ENCODE data around the gene SEMA3G.

SEMA3G gene

DNA sequence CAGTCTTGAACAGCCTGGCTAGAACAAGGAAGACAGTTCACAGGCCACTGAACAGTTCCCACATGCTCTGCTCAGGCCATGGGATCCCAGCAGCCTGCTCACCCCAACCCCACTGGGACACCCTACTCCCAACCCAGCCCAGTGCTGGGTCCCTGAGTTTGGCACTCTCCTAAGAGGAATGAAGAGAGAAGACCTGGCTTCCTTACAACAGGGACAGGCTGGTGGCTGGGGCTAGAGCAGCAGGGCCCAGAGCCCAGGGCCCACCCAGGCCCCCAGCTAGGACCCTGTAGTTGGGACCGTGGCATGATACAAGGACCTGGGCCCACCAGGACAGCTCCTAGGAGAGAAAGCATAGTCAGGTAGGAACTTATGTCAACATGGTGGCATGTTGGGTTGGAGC is 43.4 kb downstream of the SEMA3G start:
- Histone ChIP-seq H3K36me3 (ENCODE audit: control insufficient read depth, insufficient read depth, low read length) (peaks cover 32% of the 10 kb centered on the region), H3K9me3 (ENCODE audit: control insufficient read depth, low read length) (no peaks in the 10 kb centered on the region), H3K27me3 (ENCODE audit: control insufficient read depth, insufficient read depth, low read length, poor library complexity, severe bottlenecking) (no peaks in the 10 kb centered on the region), H3K27ac (ENCODE audit: insufficient read depth, low read depth, low read length, poor library complexity, severe bottlenecking) (no peak overlapping the region), H3K4me1 (ENCODE audit: control insufficient read depth, insufficient read depth, low read length) (no peaks in the 10 kb centered on the region), H3K4me3 (ENCODE audit: insufficient read depth, low read depth, low read length) (no peak overlapping the region)
- 96 to 100% methylated on average over 1 of the region's 1 CpG for WGBS, 2 experiments

DNA sequence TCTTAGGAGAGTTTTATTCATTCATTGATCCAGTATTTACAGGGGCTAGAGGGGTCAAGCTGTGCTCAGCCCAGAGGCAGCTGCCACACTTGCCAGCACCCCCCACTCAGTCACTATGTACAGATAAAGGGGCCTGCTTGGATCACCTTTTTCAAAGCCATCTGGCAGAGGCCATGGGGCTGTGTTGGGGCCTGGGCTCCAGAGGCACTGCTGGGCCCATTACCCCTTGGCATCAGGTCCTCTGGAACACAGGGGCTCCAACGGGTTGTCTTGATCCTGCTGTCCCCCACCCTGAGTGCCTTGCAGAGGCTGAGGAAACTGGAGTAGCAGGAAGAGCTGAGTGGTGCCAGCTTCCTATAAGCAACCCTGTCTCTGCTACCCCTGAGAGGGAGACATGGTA is 43.9 kb downstream of the SEMA3G start:
- 84 to 96% methylated on average over 1 of the region's 1 CpG for WGBS, 2 experiments
- no peaks in the 10 kb centered on the region for H3K4me1 ChIP-seq (ENCODE audit: control insufficient read depth, insufficient read depth, low read length)
- H3K27me3 ChIP-seq (ENCODE audit: control insufficient read depth, insufficient read depth, low read length, poor library complexity, severe bottlenecking) = no peaks in the 10 kb centered on the region
- no peak overlapping the region for H3K27ac ChIP-seq (ENCODE audit: insufficient read depth, low read depth, low read length, poor library complexity, severe bottlenecking)
- H3K4me3 ChIP-seq (ENCODE audit: insufficient read depth, low read depth, low read length) = no peak overlapping the region
- no peaks in the 10 kb centered on the region for H3K9me3 ChIP-seq (ENCODE audit: control insufficient read depth, low read length)
- H3K36me3 ChIP-seq (ENCODE audit: control insufficient read depth, insufficient read depth, low read length) = peaks cover 27% of the 10 kb centered on the region

DNA sequence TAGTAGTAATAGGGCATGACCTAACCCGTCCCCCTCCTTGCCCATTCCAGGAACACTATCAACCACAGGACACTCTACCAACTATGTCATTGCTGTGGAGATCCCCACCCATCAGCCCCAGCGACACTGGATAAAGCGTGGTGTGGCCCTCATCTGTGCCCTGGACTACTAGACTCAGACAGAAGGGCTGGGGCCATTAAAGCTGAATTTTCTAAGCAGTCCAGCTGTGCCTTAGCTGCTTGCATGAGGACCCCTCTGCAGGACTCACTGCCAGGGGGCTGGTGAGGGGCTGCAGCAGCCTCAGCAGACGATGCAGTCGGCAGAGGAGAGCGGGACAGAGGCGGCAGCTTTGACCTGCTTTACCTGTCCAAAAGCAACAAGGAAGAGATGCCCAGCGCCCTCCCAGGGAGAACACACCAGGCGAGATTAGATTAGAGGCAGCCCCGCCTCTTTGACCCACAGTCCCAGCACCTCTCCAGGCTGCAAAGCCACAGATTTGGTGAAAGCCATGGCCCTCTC is 44.6 kb downstream of the SEMA3G start:
- no peak overlapping the region for H3K4me3 ChIP-seq (ENCODE audit: insufficient read depth, low read depth, low read length)
- 94% methylated on average over 10 of the region's 10 CpGs for WGBS, 2 experiments
- no peaks in the 10 kb centered on the region for H3K4me1 ChIP-seq (ENCODE audit: control insufficient read depth, insufficient read depth, low read length)
- H3K27me3 ChIP-seq (ENCODE audit: control insufficient read depth, insufficient read depth, low read length, poor library complexity, severe bottlenecking) = no peaks in the 10 kb centered on the region
- peaks cover 20% of the 10 kb centered on the region for H3K36me3 ChIP-seq (ENCODE audit: control insufficient read depth, insufficient read depth, low read length)
- H3K27ac ChIP-seq (ENCODE audit: insufficient read depth, low read depth, low read length, poor library complexity, severe bottlenecking) = no peak overlapping the region
- no peaks in the 10 kb centered on the region for H3K9me3 ChIP-seq (ENCODE audit: control insufficient read depth, low read length)

DNA sequence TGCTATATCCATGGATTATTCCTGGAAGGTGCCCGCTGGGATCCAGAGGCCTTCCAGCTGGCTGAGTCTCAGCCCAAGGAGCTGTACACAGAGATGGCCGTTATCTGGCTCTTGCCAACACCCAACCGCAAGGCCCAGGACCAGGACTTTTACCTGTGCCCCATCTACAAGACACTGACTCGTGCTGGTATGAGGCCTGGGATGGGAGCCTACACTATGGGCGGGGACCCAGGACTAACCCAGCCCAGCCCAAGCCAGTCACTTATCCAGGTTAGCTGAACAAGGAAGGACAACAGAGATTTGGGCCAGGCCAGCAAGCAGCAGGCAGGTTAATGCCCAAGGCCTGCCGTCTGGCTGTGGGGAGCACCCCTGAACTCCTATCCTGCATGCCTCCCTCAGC is 45.3 kb downstream of the SEMA3G start:
- Histone ChIP-seq H3K27me3 (ENCODE audit: control insufficient read depth, insufficient read depth, low read length, poor library complexity, severe bottlenecking) (no peaks in the 10 kb centered on the region), H3K9me3 (ENCODE audit: control insufficient read depth, low read length) (no peaks in the 10 kb centered on the region), H3K36me3 (ENCODE audit: control insufficient read depth, insufficient read depth, low read length) (peaks cover 19% of the 10 kb centered on the region), H3K4me3 (ENCODE audit: insufficient read depth, low read depth, low read length) (no peak overlapping the region), H3K4me1 (ENCODE audit: control insufficient read depth, insufficient read depth, low read length) (no peaks in the 10 kb centered on the region), H3K27ac (ENCODE audit: insufficient read depth, low read depth, low read length, poor library complexity, severe bottlenecking) (no peak overlapping the region)
- 93 to 94% methylated on average over 6 of the region's 6 CpGs for WGBS, 2 experiments

DNA sequence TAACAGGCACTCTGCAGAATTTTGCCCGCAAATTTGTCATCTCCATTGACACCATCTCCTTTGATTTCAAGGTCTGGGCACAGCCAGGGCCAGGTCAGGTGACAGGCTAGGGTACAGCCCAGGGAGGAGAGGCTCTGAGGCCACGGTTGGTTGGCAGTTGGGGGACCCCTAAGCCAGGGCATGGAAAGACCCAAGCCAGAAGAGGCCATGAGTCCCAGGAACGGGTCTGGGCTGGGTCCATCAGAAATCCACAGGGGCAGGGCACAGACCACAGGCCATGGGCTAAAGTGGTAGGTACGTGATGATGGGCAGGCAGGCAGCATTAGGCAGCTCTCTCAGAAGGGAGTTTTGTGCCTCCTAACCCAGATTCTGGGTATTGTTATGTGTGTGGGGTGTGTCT is 45.8 kb downstream of the SEMA3G start:
- Histone ChIP-seq H3K36me3 (ENCODE audit: control insufficient read depth, insufficient read depth, low read length) (peaks cover 19% of the 10 kb centered on the region), H3K27ac (ENCODE audit: insufficient read depth, low read depth, low read length, poor library complexity, severe bottlenecking) (no peak overlapping the region), H3K9me3 (ENCODE audit: control insufficient read depth, low read length) (no peaks in the 10 kb centered on the region), H3K4me3 (ENCODE audit: insufficient read depth, low read depth, low read length) (no peak overlapping the region), H3K4me1 (ENCODE audit: control insufficient read depth, insufficient read depth, low read length) (no peaks in the 10 kb centered on the region), H3K27me3 (ENCODE audit: control insufficient read depth, insufficient read depth, low read length, poor library complexity, severe bottlenecking) (no peaks in the 10 kb centered on the region)
- WGBS, 2 experiments = 92 to 95% methylated on average over 4 of the region's 4 CpGs

DNA sequence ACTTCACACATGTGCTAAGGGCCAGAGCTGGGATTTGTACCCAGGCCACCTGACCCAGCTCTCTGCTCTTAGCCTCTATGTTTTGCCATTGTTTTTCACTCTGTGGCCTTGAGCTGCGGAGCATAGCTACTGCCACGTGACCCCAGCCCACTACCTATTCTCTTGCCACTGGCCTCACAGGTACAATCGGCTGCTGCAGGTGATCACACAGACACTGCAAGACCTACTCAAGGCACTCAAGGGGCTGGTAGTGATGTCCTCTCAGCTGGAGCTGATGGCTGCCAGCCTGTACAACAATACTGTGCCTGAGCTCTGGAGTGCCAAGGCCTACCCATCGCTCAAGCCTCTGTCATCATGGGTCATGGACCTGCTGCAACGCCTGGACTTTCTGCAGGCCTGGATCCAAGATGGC is 46.2 kb downstream of the SEMA3G start:
- Histone ChIP-seq H3K36me3 (ENCODE audit: control insufficient read depth, insufficient read depth, low read length) (peaks cover 15% of the 10 kb centered on the region), H3K9me3 (ENCODE audit: control insufficient read depth, low read length) (no peaks in the 10 kb centered on the region), H3K4me3 (ENCODE audit: insufficient read depth, low read depth, low read length) (no peak overlapping the region), H3K27ac (ENCODE audit: insufficient read depth, low read depth, low read length, poor library complexity, severe bottlenecking) (no peak overlapping the region), H3K27me3 (ENCODE audit: control insufficient read depth, insufficient read depth, low read length, poor library complexity, severe bottlenecking) (no peaks in the 10 kb centered on the region), H3K4me1 (ENCODE audit: control insufficient read depth, insufficient read depth, low read length) (no peaks in the 10 kb centered on the region)
- WGBS, 2 experiments = 89 to 91% methylated on average over 5 of the region's 5 CpGs

DNA sequence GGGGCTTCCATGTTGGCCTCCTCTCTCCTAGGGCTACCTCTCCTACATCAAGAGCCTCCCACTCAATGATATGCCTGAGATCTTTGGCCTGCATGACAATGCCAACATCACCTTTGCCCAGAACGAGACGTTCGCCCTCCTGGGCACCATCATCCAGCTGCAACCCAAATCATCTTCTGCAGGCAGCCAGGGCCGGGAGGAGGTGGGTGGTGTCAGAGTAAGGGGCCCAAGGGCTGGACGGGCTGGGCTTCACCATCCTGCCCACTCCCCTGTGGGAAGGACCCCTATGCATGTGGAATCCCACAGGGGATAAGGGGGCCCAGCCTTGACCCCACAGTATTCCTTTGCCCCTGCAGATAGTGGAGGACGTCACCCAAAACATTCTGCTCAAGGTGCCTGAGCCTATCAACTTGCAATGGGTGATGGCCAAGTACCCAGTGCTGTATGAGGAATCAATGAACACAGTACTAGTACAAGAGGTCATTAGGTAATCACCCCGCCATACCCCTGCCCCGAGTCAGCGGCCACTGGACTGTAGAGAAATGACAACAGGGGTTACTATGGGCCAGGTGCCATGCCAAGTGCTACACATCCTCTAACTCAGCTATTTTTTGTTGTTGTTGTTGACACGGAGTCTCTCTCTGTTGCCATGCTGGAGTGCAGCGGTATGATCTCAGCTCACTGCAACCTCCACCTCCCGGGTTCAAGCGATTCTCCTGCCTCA is 47.1 kb downstream of the SEMA3G start:
- no peaks in the 10 kb centered on the region for H3K27me3 ChIP-seq (ENCODE audit: control insufficient read depth, insufficient read depth, low read length, poor library complexity, severe bottlenecking)
- no peaks in the 10 kb centered on the region for H3K9me3 ChIP-seq (ENCODE audit: control insufficient read depth, low read length)
- no peak overlapping the region for H3K27ac ChIP-seq (ENCODE audit: insufficient read depth, low read depth, low read length, poor library complexity, severe bottlenecking)
- H3K36me3 ChIP-seq (ENCODE audit: control insufficient read depth, insufficient read depth, low read length) = peaks cover 7% of the 10 kb centered on the region
- no peak overlapping the region for H3K4me3 ChIP-seq (ENCODE audit: insufficient read depth, low read depth, low read length)
- 82 to 87% methylated on average over 13 of the region's 13 CpGs for WGBS, 2 experiments
- H3K4me1 ChIP-seq (ENCODE audit: control insufficient read depth, insufficient read depth, low read length) = no peaks in the 10 kb centered on the region

DNA sequence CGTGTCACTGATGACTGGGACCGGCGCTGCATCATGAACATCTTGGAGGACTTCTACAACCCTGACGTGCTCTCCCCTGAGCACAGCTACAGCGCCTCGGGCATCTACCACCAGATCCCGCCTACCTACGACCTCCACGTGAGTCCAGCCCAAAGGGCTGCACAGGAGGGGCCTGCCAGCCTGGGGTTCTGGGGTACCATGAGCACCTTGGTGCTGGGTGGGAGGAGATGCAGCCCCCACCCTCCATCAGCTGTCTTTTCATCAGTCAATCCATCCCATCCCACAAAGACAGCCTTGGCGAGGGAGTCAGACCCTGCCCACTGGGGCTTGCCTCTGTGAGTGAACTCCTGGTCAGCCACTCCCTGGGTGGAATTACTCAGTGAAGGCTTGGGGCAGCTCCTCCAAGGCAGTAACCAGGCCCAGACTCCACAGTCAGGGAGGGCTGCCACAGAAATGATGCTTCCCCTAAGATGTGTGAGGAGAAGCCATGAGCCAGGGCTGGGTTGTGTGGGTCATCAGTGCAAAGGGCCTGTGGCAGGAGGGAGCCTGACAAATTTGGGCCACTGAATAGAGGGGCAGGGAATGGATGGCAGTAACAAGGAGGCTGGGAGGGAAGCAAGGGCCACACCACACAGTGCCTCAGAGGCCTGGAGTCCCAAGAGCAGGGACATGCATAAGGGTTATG is 47.9 kb downstream of the SEMA3G start:
- H3K27me3 ChIP-seq (ENCODE audit: control insufficient read depth, insufficient read depth, low read length, poor library complexity, severe bottlenecking) = no peaks in the 10 kb centered on the region
- H3K9me3 ChIP-seq (ENCODE audit: control insufficient read depth, low read length) = no peaks in the 10 kb centered on the region
- WGBS, 2 experiments = 88 to 90% methylated on average over 10 of the region's 10 CpGs
- H3K4me1 ChIP-seq (ENCODE audit: control insufficient read depth, insufficient read depth, low read length) = no peaks in the 10 kb centered on the region
- no peak overlapping the region for H3K4me3 ChIP-seq (ENCODE audit: insufficient read depth, low read depth, low read length)
- H3K27ac ChIP-seq (ENCODE audit: insufficient read depth, low read depth, low read length, poor library complexity, severe bottlenecking) = no peak overlapping the region
- H3K36me3 ChIP-seq (ENCODE audit: control insufficient read depth, insufficient read depth, low read length) = peaks cover under 1% of the 10 kb centered on the region

DNA sequence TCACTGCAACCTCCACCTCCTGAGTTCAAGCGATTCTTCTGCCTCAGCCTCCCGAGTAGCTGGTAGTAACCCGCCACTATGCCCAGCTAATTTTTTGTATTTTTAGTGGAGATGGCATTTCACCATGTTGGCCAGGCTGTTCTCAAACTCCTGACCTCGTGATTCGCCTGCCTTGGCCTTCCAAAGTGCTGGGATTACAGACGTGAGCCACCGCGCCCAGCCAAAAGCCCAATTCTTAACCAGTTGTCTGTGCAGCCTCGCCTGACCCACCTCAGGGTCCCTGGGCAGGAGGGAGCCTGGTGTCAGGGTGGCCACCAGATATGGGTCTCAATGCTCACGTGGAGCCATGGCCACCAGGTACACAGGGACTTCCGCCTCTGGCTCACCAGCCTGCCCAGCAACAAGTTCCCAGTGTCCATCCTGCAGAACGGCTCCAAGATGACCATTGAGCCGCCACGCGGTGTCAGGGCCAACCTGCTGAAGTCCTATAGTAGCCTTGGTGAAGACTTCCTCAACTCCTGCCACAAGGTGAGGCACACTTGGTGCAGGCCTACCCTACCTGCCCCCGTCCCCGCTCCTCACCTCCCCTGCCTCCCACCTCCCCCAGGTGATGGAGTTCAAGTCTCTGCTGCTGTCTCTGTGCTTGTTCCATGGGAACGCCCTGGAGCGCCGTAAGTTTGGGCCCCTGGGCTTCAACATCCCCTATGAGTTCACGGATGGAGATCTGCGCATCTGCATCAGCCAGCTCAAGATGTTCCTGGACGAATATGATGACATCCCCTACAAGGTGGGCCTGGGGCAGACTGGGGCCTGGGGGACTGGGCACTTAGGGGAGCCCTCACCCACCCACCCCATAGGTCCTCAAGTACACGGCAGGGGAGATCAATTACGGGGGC is 48.6 kb downstream of the SEMA3G start:
- Histone ChIP-seq H3K4me3 (ENCODE audit: insufficient read depth, low read depth, low read length) (no peak overlapping the region), H3K36me3 (ENCODE audit: control insufficient read depth, insufficient read depth, low read length) (no peaks in the 10 kb centered on the region), H3K27me3 (ENCODE audit: control insufficient read depth, insufficient read depth, low read length, poor library complexity, severe bottlenecking) (no peaks in the 10 kb centered on the region), H3K9me3 (ENCODE audit: control insufficient read depth, low read length) (no peaks in the 10 kb centered on the region), H3K4me1 (ENCODE audit: control insufficient read depth, insufficient read depth, low read length) (no peaks in the 10 kb centered on the region), H3K27ac (ENCODE audit: insufficient read depth, low read depth, low read length, poor library complexity, severe bottlenecking) (no peak overlapping the region)
- WGBS, 2 experiments = 90 to 92% methylated on average over 25 of the region's 25 CpGs

DNA sequence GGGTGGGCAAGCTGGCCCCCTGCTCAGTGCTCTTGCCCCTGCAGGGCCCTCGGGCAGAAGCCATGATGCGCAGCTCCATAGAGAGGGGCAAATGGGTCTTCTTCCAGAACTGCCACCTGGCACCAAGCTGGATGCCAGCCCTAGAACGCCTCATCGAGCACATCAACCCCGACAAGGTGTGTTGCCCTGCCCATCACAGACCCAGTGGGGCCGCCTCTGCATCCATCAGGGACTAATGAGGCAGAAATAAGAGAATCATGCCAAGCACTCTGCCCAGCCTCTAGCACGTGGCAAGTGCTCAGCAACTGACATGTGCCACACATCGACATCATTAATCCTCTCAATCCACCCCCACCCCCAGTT is 49.4 kb downstream of the SEMA3G start:
- WGBS, 2 experiments = 88 to 90% methylated on average over 8 of the region's 8 CpGs
- Histone ChIP-seq H3K4me3 (ENCODE audit: insufficient read depth, low read depth, low read length) (no peak overlapping the region), H3K36me3 (ENCODE audit: control insufficient read depth, insufficient read depth, low read length) (no peaks in the 10 kb centered on the region), H3K4me1 (ENCODE audit: control insufficient read depth, insufficient read depth, low read length) (no peaks in the 10 kb centered on the region), H3K27me3 (ENCODE audit: control insufficient read depth, insufficient read depth, low read length, poor library complexity, severe bottlenecking) (no peaks in the 10 kb centered on the region), H3K9me3 (ENCODE audit: control insufficient read depth, low read length) (no peaks in the 10 kb centered on the region), H3K27ac (ENCODE audit: insufficient read depth, low read depth, low read length, poor library complexity, severe bottlenecking) (no peak overlapping the region)

Measured in ectodermal cell (in vitro differentiated cells).